Endothelial cell (in vitro differentiated cells): Measurements from ENCODE around the gene DICER1. TPM values are rescaled to one million over a fixed set of nuclear protein-coding genes. Genes with fewer than 3 reads are reported as not detected.
A peak's percentile ranks its signal among the peaks of the same experiment; 100 is the strongest.

Experiments
- DNase-seq: peaks from one replicate; pipeline ENCODE4 v3.0.0; 2021; ENCODE audit warnings: low spot score
- H3K27ac Mint-ChIP-seq: one replicate; pipeline ENCODE4 v1.8.0; 2021; ENCODE audit warnings: mixed read lengths, inconsistent platforms; ENCODE audit not compliant: unreplicated experiment
- H3K27me3 Mint-ChIP-seq: one replicate; pipeline ENCODE4 v1.8.0; 2021; ENCODE audit warnings: mild to moderate bottlenecking, moderate library complexity, mixed read lengths, inconsistent platforms; ENCODE audit not compliant: unreplicated experiment
- H3K36me3 Mint-ChIP-seq: one replicate; pipeline ENCODE4 v1.8.0; 2021; ENCODE audit warnings: mild to moderate bottlenecking, low read depth, mixed read lengths, inconsistent platforms; ENCODE audit not compliant: unreplicated experiment
- H3K4me1 Mint-ChIP-seq: one replicate; pipeline ENCODE4 v1.8.0; 2021; ENCODE audit warnings: mild to moderate bottlenecking, mixed read lengths, inconsistent platforms; ENCODE audit not compliant: unreplicated experiment
- H3K4me3 Mint-ChIP-seq: one replicate; pipeline ENCODE4 v1.8.0; 2021; ENCODE audit warnings: mild to moderate bottlenecking, mixed read lengths, inconsistent platforms; ENCODE audit not compliant: unreplicated experiment
- H3K9me3 Mint-ChIP-seq: one replicate; pipeline ENCODE4 v1.8.0; 2021; ENCODE audit warnings: mixed read lengths, inconsistent platforms; ENCODE audit not compliant: unreplicated experiment
- total RNA-seq: library from RNA; stranded (reverse); fragmentation: NEBNext Ultra II Directional; extraction: Animal tissue kit (Norgen Biotek cat#: 25700); gene quantifications from one replicate; pipeline ENCODE4 v1.2.1, GENCODE V29; 2021; ENCODE audit not compliant: unreplicated experiment
- TF ChIP-seq, protein P1 (sequence below): fragments of 200-600 bp; sonication (generic); IDR thresholded peaks from one replicate; pipeline ENCODE4 v1.5.0; 2021; ENCODE audit warnings: antibody characterized with exemption; ENCODE audit not compliant: unreplicated experiment

Gene DICER1
- total RNA-seq, 1 donor from 2014 or later: 69.2 TPM

- TF ChIP-seq, protein P1, sequence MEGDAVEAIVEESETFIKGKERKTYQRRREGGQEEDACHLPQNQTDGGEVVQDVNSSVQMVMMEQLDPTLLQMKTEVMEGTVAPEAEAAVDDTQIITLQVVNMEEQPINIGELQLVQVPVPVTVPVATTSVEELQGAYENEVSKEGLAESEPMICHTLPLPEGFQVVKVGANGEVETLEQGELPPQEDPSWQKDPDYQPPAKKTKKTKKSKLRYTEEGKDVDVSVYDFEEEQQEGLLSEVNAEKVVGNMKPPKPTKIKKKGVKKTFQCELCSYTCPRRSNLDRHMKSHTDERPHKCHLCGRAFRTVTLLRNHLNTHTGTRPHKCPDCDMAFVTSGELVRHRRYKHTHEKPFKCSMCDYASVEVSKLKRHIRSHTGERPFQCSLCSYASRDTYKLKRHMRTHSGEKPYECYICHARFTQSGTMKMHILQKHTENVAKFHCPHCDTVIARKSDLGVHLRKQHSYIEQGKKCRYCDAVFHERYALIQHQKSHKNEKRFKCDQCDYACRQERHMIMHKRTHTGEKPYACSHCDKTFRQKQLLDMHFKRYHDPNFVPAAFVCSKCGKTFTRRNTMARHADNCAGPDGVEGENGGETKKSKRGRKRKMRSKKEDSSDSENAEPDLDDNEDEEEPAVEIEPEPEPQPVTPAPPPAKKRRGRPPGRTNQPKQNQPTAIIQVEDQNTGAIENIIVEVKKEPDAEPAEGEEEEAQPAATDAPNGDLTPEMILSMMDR: no peak
- Mint-ChIP-seq H3K9me3 (peaks cover 4% of the 10 kb centered on the region), H3K4me3 (no peak overlapping the region), H3K36me3 (peaks cover 9% of the 10 kb centered on the region), H3K27ac (no peak overlapping the region), H3K4me1 (peaks cover 27% of the 10 kb centered on the region), H3K27me3 (peaks cover 15% of the 10 kb centered on the region)
- DNase-seq: no peak
Observed at GRCh38 chr14:95157048-95157326, 342 bp downstream of the DICER1 start.

DNA sequence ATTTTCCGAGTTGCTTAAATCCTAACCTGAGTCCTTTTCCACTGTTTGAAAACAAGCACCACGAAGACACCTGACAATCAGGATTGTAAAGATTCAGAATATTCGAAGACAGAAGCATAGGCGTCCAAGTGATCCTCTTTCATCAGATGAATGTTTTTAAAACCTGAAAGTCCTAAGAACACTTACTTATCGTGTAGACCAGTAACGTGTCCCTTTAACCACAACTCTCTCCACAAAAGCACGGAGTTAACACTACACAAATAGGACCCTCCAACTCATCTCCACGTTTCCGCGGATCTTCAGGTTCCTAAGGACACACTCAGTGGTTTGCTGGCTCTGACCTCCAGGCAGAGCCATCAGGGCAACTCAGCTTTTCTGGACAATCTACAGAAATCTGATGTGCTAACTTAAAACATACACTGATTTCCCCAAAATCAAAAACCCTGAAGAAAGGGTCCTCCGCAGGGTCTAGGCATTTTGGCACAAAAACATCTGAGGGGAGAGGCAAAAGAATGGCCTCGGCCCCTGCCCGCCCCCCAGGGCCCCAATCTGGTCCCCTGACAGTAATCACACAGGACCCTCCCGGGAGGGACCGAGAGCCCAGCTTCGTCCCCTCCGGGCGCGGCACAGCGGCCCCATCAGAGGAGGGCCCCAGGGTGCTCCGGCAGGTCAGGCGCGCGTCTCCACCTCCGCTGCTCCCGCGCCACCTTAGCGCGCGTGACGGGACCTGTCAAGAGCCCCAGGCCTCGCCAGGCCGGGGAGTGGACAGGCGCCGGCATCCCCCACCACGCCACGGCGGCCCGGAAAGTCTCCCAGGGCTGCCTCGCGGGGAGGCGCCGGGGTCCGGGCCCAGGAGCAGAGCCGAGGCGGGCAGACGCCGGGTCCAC, 925 bp downstream of the DICER1 start:
- TF ChIP-seq, protein P1: no peak
- peaks cover 33% of the 10 kb centered on the region for H3K4me1 Mint-ChIP-seq
- peak; percentile 46 for DNase-seq
- peaks cover 4% of the 10 kb centered on the region for H3K9me3 Mint-ChIP-seq
- H3K27ac Mint-ChIP-seq: peak overlapping the region; percentile 68
- H3K27me3 Mint-ChIP-seq: peaks cover 13% of the 10 kb centered on the region
- H3K36me3 Mint-ChIP-seq: peaks cover 9% of the 10 kb centered on the region
- peak overlapping the region; percentile 89 for H3K4me3 Mint-ChIP-seq

DNA sequence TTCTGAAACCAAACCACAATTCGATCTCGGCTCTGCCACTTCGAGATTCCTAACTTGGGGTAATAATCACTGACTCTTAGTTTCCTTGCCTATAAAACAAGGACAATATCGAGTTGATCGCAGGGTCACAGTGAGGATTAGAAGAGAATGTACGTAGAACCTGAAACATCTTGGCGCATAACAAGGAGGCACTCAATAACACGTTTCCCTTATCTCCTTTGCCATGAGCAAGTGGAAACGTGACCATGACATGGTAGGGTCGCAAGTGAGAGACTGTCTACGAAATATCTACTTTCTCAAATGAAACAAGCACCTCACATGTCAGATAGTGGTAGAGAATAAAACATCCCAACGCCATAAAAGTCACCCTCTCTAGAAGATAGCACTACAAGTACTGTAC, 2.3 kb downstream of the DICER1 start:
- no peak for DNase-seq
- H3K9me3 Mint-ChIP-seq: peaks cover 4% of the 10 kb centered on the region
- H3K27me3 Mint-ChIP-seq: peaks cover 13% of the 10 kb centered on the region
- no peak overlapping the region for H3K4me3 Mint-ChIP-seq
- peaks cover 33% of the 10 kb centered on the region for H3K4me1 Mint-ChIP-seq
- TF ChIP-seq, protein P1: no peak
- no peak overlapping the region for H3K27ac Mint-ChIP-seq
- H3K36me3 Mint-ChIP-seq: peaks cover 9% of the 10 kb centered on the region

GRCh38 chr14:95153866-95154265, 3.5 kb downstream of the DICER1 start:
- H3K27ac Mint-ChIP-seq: no peak overlapping the region
- H3K27me3 Mint-ChIP-seq: peaks cover 12% of the 10 kb centered on the region
- TF ChIP-seq, protein P1: no peak
- peaks cover 33% of the 10 kb centered on the region for H3K4me1 Mint-ChIP-seq
- no peak for DNase-seq
- peaks cover 9% of the 10 kb centered on the region for H3K36me3 Mint-ChIP-seq
- no peak overlapping the region for H3K4me3 Mint-ChIP-seq
- peaks cover 4% of the 10 kb centered on the region for H3K9me3 Mint-ChIP-seq

DNA sequence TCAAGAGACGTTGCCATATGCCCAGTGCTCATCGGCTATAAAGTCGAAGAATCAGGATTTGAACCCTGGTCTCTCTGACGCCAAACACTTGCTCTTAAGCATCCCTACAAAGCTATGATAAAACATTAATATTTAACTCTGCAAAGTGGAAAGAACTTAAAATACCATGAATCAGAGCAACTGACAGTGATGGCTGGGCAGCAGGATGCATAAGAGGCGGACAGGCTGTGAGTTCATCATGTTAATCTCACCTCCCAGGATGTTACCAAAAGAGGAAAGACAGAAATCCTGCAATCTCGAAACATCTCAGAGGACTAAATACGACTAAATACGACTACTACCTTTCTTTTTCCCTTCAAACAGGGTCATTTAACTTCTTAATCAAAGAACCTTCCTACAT, 5.8 kb downstream of the DICER1 start:
- Mint-ChIP-seq H3K4me1 (peaks cover 28% of the 10 kb centered on the region), H3K9me3 (no peaks in the 10 kb centered on the region), H3K36me3 (peaks cover 3% of the 10 kb centered on the region), H3K27me3 (peaks cover 5% of the 10 kb centered on the region), H3K27ac (peak overlapping the region; percentile 18), H3K4me3 (no peak overlapping the region)
- TF ChIP-seq, protein P1: no peak
- no peak for DNase-seq
